ENCODE data around the gene LPP. TPM values are rescaled to one million over a fixed set of nuclear protein-coding genes. Genes with fewer than 3 reads are reported as not detected.

LPP gene
- total and polyA plus RNA-seq, 2 of the 13 experiments (the other 11 are each of a cell fraction or from before 2014, with no cell fraction given) = 19.2 to 29.9 TPM

- ChIA-PET CTCF (ENCODE audit: low intra/inter-chr PET ratio, low total read pairs) (no interaction called here), POLR2A (no interaction called here)
- Histone ChIP-seq H3K4me2 (ENCODE audit: low read depth, low read length) (no peak overlapping the region), H3K9ac (ENCODE audit: insufficient read depth, low read depth, low read length) (no peak overlapping the region), H3K27ac (ENCODE audit: extremely low read length, insufficient read depth, low read length) (no peak overlapping the region), H3K4me1 (ENCODE audit: insufficient read depth, low read length) (peaks cover 6% of the 10 kb centered on the region; the same call in 1 of the 2 replicates), H2AFZ (ENCODE audit: low read length) (no peak overlapping the region), H3K36me3 (replicated peaks in 1 of 2; ENCODE audit: control insufficient read depth in 1 of 2, insufficient read depth in 2 of 2, low read length in 2 of 2) (no peaks in the 10 kb centered on the region), H3K79me2 (ENCODE audit: insufficient read depth, low read length) (no peaks in the 10 kb centered on the region), H3K9me3 (ENCODE audit: low read length) (no peaks in the 10 kb centered on the region), H3K4me3 (replicated peaks in 1 of 3; ENCODE audit: insufficient read depth in 1 of 3, low read depth in 2 of 3, low read length in 3 of 3) (no peak overlapping the region), H4K20me1 (ENCODE audit: insufficient read depth, low read length) (no peaks in the 10 kb centered on the region), H3K27me3 (ENCODE audit: control insufficient read depth in 1 of 2, insufficient read depth in 2 of 2, low read length in 2 of 2) (no peaks in the 10 kb centered on the region)
- TF ChIP-seq JUN (CRISPR knock-in tag; IDR thresholded peaks at IDR 0.05) (no peak), SRY (CRISPR knock-in tag; IDR thresholded peaks at IDR 0.05) (no peak), NFATC3 (CRISPR knock-in tag; IDR thresholded peaks at IDR 0.05) (no peak), ZNF607 (CRISPR knock-in tag; IDR thresholded peaks at IDR 0.05; ENCODE audit: borderline replicate concordance) (no peak), ZNF333 (CRISPR knock-in tag; IDR thresholded peaks at IDR 0.05; ENCODE audit: borderline replicate concordance) (no peak), THAP7 (CRISPR knock-in tag; IDR thresholded peaks at IDR 0.05) (no peak), CHD2 (IDR thresholded peaks at IDR 0.05; ENCODE audit: low read depth, low read length) (no peak), ZMYM4 (CRISPR knock-in tag; IDR thresholded peaks at IDR 0.05) (no peak), MTA1 (CRISPR knock-in tag; IDR thresholded peaks at IDR 0.05; ENCODE audit: borderline replicate concordance) (no peak)
- no peak for DNase-seq (ENCODE audit: low spot score)
- no TSS peak for BruUV-seq (replicated peaks)
- no peak for ATAC-seq
- intact Hi-C loops (cut with micrococcal nuclease; ENCODE audit: unreplicated experiment) (no loop called here), in situ Hi-C loops (cut with HindIII; ENCODE audit: extremely low pct_ligation_motif_present, low pct_unique_long_range_greater_than_20kb) (no loop called here)
- FAIRE-seq = no peak
- WGBS (ENCODE audit: low lambda C conversion rate) = 95% methylated on average over 2 of the region's 2 CpGs
Measured at GRCh38 chr3:188905547-188905946, 751.6 kb downstream of the LPP start.

GRCh38 chr3:188906236-188906635 is 752.3 kb downstream of the LPP start:
- Histone ChIP-seq H2AFZ (ENCODE audit: low read length) (no peak overlapping the region), H3K4me1 (ENCODE audit: insufficient read depth, low read length) (peaks cover 11% of the 10 kb centered on the region; the same call in 1 of the 2 replicates), H3K27ac (ENCODE audit: extremely low read length, insufficient read depth, low read length) (no peak overlapping the region), H3K9me3 (ENCODE audit: low read length) (no peaks in the 10 kb centered on the region), H3K9ac (ENCODE audit: insufficient read depth, low read depth, low read length) (no peak overlapping the region), H3K36me3 (replicated peaks in 1 of 2; ENCODE audit: control insufficient read depth in 1 of 2, insufficient read depth in 2 of 2, low read length in 2 of 2) (no peaks in the 10 kb centered on the region), H3K27me3 (ENCODE audit: control insufficient read depth in 1 of 2, insufficient read depth in 2 of 2, low read length in 2 of 2) (no peaks in the 10 kb centered on the region), H3K79me2 (ENCODE audit: insufficient read depth, low read length) (no peaks in the 10 kb centered on the region), H4K20me1 (ENCODE audit: insufficient read depth, low read length) (no peaks in the 10 kb centered on the region), H3K4me2 (ENCODE audit: low read depth, low read length) (no peak overlapping the region), H3K4me3 (replicated peaks in 1 of 3; ENCODE audit: insufficient read depth in 1 of 3, low read depth in 2 of 3, low read length in 3 of 3) (no peak overlapping the region)
- intact Hi-C loops (cut with micrococcal nuclease; ENCODE audit: unreplicated experiment) (no loop called here), in situ Hi-C loops (cut with HindIII; ENCODE audit: extremely low pct_ligation_motif_present, low pct_unique_long_range_greater_than_20kb) (no loop called here)
- no TSS peak for BruUV-seq (replicated peaks)
- POLR2A ChIA-PET = no interaction called here
- DNase-seq (ENCODE audit: low spot score) (no peak), ATAC-seq (no peak), FAIRE-seq (no peak)
- CTCF ChIA-PET (ENCODE audit: low intra/inter-chr PET ratio, low total read pairs) = no interaction called here
- TF ChIP-seq E2F5 (CRISPR knock-in tag; conservative IDR thresholded peaks at IDR 0.05) (no peak), ZNF510 (CRISPR knock-in tag; IDR thresholded peaks at IDR 0.05; ENCODE audit: low read depth) (no peak), TAF15 (IDR thresholded peaks at IDR 0.05; ENCODE audit: low read depth, low read length, poor library complexity, severe bottlenecking) (no peak)
- 96% methylated on average over 4 of the region's 7 CpGs for WGBS (ENCODE audit: low lambda C conversion rate)
